Measurements from ENCODE around the gene FBRSL1.
A peak's percentile ranks its signal among the peaks of the same experiment; 100 is the strongest.
"Not testable (repeated sequence)": the region's sequence is repeated elsewhere in the genome, so short reads cannot be mapped to it uniquely, and the experiment has no call there.

The FBRSL1 gene

DNA sequence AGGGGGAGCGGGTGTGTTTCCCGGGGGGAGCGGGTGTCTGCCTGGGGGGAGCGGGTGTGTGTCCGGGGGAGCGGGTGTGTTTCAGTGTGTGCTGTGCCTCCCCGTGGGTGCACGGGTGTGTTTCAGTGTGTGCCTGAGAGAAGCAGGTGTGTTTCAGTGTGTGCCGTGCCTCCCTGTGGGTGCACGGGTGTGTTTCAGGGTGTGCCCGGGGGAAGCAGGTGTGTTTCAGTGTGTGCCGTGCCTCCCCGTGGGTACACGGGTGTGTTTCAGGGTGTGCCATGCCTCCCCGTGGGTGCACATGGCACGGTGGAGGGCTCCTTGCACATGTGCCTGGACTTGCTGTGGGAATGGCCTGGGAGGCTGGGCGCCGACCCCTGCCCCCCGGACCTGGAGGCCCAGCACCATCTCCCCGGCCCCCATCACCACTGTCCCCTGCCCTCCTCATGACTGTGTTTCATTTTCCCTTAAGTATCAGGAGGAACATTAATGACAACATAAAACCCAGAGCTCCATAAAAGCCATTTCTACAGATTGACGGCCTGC lies 38.7 kb downstream of the FBRSL1 start:
- no peak for DNase-seq

DNA sequence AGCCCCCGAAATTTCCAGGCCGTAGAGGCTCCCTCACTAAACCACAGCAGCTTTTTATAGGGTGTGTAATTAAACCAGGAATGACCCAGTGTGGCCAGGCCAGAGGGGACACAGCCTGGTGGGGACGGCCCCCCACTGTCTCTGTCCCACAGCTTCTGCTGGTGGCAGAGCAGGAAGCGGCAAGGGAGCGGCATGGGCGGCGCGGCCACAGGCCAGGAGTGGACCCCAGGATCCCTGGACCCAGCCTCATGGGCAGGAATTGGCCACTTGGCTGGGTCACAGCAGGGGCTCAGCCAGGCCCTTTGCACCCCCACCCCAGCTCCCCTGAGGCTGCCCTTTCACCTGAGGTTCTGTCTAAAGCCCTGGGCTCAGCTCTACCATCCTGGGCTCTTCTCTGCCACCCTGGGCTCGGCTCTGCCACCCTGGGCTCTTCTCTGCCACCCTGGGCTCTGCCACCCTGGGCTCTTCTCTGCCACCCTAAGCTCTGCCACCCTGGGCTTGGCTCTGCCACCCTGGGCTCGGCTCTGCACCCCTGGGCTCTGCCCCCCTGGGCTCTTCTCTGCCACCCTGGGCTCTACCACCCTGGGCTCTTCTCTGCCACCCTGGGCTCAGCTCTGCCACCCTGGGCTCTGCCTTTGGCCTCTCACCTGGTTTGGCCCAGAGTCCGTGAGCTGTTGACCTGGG lies 39.3 kb downstream of the FBRSL1 start:
- no peak for DNase-seq

DNA sequence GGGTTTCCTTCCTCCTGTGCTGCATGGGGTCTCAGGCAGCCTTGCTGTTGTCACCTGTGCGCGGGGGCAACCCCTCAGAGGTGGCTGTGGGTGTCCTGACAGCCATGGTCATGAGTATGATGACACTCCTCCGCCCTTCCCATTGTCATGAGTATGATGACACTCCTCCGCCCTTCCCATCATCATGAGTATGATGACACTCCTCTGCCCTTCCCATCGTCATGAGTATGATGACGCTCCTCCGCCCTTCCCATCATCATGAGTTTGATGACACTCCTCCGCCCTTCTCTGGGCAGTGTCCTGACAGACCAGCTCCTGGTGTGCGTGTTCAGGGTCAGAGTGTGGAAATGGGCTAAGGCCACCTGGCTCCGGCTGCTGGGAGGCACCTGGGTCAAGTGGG lies 40.0 kb downstream of the FBRSL1 start:
- DNase-seq: no peak

DNA sequence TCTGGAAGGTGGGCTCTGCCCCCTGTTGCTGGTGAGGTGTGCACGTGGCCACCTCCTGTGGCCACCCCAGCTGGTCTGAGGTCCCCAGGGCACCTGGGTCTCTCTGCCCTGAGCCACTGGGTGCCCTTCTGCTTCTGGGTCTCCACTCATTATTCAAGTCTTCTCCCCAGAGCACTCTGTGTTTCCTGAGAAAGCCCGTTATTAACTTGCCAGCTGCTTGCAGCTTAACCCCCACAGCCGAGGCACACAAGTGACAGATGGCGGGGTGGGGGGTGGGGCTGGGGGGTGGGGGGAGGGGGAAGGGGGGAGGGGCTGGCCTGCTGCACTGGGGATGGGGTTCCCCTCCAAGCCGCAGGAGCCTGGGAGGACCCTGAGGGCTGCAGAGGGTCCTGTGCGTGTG lies 40.5 kb downstream of the FBRSL1 start:
- peak; percentile 36 to 85 for DNase-seq

DNA sequence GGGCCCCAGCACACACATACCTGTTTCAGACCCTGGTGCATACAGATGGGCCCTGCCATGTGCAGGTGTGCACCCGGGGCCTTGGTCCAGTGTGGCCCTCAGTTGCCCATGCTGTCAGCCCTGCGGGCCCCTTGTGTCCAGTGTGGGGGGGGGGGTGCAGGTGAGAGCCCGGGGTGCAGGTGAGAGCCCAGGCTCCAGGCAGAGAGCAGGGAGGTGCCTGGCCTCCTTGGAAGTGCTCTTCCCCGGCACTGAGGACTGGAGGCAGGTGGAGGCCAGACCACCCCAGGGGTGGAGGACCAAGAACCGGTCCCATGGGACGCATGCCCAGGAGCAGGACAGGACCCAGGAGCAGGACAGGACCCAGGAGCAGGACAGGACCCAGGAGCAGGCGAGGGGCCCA lies 40.9 kb downstream of the FBRSL1 start:
- DNase-seq: no peak

DNA sequence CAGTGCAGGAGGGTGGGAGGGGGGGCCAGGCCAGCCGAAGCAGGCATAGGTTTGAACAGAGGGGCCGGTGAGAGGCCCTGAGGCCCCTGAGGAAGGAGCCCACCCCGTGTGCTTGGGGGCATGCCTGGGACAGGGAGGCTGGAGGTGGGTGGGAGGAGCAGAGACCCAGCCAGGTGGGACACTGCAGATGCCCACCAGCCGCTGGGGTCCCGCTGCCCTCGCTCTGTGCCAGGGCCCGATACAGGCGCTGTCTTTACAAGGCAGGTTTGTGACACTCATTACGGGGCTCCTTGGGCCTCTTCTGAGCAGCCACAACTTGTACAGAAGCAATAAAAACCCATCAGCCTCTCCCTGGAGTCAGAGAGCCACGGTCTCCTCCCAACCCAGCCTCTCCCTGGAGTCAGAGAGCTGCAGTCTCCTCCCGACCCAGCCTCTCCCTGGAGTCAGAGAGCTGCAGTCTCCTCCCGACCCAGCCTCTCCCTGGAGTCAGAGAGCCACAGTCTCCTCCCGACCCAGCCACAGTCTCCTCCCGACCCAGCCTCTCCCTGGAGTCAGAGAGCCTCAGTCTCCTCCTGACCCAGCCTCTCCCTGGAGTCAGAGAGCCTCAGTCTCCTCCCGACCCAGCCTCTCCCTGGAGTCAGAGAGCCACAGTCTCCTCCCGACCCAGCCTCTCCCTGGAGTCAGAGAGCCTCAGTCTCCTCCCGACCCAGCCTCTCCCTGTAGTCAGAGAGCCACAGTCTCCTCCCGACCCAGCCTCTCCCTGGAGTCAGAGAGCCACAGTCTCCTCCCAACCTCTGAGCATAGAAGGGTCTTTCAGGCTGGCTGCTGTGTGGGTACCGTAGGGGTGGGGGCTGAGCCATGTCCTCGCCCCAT lies 43.0 kb downstream of the FBRSL1 start:
- DNase-seq: not testable (repeated sequence)

DNA sequence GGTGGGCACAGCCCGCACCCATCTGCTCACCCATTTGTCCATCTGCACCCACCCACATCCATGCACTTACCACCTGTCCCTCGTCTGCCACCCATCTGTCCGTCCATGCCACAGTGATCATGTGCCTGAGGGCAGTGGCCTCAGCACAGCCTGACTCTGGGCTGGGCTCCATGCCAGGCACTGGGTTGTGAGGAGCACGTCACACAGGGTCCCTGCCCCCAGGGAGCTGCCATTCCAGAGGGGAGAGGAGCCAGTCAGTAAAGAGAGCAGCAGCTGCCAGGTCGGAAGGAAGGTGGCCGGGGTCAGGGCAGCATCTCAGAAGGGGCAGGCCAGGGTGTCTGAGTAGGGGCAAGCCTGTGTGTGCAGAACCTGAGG lies 43.6 kb downstream of the FBRSL1 start:
- peak in 1 of 2 experiments; percentile 19 for DNase-seq

DNA sequence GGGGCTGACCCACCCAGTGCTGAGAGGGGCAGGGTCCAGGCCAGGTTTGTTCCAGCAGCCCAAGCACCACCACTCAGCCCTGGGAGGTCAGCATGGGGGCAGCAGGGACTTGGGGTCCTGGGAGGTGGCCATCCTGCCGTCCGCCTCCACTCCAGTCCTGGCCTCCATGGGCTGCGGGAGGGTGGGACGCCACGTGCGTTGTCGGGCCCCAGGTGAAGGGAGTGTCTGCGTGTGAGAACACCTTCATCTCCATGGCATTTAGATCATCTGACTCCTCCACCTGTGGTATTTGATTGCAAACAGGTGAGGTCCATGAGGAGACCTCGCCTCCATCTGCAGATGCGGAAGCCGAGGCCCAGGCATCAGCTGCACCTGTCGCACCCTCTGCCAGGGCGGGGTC lies 44.1 kb downstream of the FBRSL1 start:
- no peak for DNase-seq

DNA sequence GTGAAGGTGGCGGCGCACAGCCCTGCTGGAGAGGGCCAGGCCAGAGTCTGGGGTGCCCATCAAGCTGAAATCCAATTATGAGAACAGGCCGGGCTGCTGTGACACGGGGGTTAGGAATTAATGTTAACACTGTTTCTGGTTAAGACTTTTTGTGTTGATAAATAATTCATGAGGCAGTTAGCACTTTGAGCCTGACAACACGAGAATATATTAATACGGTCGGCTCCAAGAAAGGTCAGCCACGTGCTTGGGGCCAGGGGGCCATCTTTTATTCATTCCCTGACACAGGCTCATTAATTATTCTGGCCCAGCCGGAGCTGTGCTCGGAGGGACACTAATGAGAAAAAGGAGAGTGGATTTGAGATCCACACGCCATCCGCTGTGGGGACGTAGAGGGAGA lies 45.1 kb downstream of the FBRSL1 start:
- DNase-seq: no peak

DNA sequence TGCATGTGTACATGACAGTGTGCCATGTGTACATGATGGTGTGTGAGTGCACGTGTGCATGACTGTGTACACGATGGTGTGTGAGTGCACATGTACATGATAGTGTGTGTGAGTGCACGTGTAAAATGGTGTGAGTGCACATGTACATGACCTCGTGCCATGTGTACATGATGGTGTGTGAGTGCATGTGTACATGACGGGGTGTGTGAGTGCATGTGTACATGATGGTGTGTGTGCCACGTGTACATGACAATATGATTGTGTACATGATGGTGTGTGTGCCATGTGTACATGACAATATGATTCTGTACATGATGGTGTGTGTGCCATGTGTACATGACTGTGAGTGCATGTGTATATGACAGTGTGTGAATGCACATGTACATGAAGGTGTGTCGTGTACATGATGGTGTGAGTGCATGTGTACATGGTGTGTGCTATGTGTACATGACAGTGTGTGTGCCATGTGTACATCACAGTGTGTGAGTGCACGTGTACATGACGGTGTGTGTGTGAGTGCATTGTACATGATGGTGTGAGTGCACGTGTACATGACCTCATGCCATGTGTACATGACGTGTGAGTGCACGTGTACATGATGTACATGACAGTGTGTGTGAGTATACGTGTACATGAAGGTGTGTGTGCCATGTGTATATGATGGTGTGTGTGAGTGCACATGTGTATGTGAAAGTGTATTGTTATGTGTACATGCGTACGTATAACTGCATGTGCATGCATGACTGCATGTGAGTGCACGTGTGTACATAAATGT lies 46.3 kb downstream of the FBRSL1 start:
- DNase-seq: no peak

DNA sequence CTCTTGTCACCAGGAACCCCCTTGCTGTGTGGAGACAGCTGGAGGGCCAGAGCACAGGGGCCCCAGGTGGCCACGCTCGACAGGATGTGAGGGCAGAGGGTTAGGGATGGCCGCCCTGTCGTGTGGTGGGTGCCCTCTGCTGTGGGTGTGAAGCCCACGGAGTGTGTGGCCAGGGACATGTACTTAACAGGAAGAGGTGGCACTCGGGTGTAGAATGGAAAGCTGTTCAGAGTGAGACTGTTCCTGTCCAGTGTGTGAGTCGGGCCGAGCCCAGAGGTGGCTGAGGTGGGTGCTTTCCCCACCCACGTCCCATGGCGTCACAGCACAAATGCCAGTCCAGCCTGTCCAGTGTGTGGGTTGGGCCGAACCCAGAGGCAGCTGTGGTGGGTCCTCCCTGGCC lies 47.1 kb downstream of the FBRSL1 start:
- no peak for DNase-seq

DNA sequence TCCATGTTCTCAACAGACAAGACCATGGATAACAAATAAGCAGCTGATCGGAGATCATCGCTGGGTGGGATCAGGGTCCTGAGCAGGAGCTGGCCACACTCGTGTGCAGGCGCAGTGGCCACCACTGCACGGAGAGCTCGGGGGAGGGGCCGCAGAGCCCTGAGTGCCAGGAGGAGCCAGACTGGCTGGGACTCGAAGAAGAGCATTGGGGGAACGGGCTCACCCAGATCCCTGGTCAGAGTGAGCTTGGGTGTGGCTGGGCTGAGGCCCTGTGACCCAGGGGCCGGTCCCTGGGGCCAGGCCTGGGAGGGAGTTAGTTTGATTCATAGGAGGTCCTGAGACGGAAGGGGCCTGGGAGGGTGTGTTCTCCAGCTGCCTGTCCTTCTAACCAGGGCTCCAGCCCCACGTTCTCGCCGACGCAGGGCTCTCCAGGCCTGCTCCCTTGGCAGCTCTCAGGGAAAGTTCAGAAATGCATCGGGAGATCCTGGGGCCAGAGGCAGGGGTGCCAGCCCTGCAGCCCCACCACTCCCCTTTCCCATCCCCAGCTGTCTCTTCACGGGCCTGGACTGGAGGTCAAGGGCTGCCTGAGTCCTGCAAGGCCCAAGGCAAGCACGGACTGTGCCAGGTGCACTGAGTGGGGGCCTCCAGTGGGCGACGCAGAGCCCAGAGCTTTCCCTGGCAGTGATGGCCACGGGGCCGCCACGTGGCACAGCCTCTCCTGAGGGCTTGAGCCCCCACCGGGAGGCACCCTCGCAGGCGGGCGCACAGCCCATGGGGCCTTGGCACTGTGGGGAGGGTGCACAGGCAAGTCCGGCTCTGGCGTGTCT lies 48.1 kb downstream of the FBRSL1 start:
- DNase-seq: no peak

DNA sequence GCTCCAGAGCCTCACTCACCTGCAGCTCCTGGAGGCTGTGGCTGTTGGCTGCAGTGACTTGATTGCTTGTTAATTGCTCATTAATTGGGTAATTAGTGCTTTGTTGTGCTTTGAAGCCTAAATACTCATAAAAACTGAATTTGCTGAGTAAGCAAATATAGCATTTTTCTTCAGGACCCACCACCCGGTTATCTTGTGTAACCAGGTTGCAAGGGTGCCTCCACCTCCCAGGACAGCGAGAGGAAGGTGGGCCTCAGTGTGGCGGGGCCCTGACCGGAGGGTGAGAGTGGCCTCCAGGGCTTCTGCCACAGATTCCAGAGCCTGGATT lies 48.7 kb downstream of the FBRSL1 start:
- no peak for DNase-seq

DNA sequence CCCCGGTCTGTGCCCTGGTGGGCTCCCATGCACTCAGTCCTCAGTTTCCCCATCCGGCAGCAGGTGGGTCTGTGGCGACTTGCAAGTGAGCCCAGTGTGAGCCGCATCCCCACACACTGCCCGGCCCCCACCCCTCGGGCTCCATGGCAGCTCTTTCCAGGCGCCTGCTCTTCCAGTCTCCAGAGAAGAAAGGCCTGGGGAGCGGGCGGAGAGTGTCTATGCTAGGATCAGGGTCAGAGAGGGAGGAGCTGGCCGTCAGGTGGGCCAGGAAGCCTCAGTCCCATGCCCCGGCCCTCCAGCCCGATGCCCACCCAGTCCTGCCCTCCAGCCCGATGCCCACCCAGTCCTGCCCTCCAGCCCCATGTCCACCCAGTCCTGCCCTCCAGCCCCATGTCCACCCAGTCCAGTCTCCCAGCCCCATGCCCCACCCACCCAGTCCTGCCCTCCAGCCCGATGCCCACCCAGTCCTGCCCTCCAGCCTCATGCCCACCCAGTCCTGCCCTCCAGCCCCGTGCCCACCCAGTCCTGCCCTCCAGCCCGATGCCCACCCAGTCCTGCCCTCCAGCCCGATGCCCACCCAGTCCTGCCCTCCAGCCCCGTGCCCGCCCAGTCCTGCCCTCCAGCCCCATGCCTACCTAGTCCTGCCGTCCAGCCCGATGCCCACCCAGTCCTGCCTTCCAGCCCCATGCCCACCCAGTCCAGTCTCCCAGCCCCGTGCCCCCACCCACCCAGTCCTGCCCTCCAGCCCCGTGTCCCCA lies 49.2 kb downstream of the FBRSL1 start:
- DNase-seq: no peak

DNA sequence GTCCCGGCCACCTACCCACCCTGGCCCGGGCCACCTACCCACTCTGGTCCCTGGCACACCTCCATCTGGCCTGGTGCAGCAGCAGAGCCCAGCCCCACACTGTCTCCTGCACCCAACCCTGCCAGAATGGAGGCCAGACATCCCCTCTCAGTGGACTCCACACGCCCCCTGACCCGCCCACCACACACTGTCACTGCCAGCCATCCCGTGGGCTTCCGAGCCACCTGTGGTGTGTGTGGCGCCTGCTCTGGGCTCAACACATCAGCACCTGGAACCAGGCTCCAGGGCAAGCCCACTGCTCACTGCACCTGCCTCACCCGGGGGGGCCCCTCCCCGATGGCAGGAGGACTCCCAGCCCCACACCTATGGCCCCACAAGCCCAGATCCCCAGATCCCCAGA lies 50.5 kb downstream of the FBRSL1 start:
- no peak for DNase-seq

DNA sequence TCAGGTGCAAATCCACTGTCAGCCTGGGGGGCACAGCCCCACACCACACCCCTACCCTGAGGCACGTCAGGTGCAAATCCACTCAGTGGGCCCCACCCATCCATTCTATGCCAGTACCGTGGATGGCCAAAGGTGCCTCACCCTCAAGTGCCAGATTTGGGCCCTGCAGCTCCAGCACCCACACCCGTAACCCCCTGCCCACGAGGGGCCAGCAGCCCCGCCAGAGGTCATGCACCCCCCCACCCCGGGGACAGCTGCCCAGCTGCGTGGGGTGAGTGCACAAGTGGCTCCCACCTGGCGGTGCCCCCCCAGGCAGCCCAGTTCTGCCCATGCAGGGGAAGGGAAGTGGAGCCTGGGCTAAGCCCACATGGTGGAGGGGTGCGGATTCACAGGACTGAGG lies 51.2 kb downstream of the FBRSL1 start:
- no peak for DNase-seq

DNA sequence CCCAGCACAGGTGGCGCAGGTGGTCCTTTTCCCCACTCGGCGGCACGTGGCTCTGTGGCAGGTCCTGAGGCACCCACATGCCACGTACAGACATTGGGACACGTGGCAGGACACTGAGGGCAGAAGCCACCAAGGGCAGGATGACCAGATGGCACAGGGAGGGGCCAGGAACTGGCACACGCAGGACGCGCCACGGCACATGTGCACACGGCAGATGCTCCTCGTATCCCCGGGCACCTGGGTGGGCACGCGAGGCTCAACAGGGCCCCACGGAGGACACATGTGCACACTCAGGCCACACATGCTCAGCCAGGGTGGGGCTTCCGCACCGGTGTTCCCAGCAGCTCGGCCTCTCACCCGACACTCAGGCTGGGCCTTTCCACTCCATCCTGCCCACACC lies 52.0 kb downstream of the FBRSL1 start:
- no peak for DNase-seq

DNA sequence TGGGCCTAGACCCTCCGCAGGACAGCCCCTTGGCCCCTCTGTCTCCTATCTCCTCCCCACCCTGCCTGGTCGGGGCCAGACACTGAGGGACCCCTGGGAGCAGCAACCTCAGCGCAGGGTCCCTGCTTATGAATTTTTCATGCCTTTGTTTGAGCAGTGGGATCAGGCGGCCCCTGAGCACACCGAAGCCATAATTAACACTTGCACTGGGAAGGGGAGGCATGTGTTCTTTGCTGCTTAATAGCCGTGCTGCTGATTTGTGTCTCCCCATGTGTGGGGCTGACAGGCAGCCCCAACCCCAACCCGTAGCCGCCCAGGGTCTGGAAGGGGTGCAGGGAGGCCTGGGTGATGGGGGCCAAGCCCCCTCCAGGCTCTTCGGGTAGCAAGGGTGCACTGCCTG lies 52.7 kb downstream of the FBRSL1 start:
- DNase-seq: no peak

DNA sequence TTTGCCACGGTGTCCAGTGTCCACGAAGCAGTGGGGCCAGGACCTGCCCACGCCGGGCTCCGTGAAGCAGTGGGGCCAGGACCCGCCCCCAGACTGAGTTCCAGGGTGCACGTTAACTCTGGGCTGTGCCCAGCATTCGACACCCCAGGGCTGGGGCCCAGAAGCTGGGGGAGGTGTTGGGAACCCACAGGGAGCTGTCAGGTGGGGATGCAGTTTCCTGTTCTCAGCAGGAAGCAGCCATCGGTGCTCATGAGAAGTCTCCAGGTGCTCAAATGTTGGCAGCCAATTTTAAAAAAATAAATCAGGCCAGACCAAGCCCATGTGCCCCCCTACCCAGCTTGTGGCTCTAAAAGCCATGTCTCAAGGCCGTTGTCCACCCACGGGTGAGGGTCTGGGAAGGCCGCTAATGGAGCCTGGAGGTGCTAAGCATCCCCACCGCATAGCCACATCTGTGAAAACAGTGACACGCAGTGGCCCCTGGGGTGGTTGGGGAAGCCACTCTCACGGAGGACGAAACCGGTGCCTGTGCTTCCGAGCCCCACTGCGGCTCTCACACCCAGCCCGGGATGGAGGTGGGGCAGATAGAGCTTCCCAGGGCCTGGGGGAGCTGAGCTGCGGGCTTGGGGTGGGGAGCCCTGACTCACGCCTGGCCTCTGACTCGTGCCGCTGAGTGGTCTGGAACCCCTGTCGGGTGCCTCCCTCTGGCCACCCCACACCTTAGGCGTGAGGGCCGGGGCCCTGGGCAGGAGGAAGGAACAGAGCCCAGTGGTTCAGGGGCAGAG lies 53.5 kb downstream of the FBRSL1 start:
- no peak for DNase-seq

DNA sequence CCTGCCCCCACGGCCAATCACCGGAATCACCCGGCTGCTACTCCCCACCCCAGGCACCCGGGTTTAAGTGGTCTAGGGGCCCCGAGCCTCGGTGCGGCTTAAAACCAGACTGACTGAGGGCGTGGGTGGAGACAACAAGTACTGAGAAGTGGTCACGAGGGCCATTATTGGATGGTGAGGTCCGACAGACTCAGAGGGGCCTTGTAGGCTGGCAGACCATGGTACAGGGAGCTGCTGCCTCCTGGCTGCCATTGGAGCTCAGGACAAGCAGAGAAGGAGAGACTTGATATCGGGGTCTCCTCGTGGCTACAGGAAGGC lies 54.1 kb downstream of the FBRSL1 start:
- no peak for DNase-seq

DNA sequence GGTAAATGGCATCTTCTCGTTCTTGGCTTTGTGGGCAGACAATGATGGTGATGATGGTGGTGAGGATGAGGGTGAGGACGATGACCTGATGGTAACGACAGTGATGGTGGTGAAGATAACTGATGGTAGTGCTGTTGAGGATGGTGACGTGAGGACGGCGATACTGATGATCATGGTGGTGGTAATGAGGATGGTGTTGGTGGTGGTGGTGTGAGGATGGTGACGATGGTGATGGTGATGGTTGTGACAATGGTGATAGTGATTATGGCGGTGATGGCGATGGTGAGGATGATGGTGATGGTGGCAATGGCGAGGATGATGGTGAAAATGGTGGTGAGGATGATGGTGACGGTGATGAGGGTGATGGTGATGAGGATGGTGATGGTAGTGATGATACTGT lies 54.5 kb downstream of the FBRSL1 start:
- DNase-seq: no peak
